HG03095 (cell line): Measurements from ENCODE around the gene SNRPN.
"Not testable (repeated sequence)": the region's sequence is repeated elsewhere in the genome, so short reads cannot be mapped to it uniquely, and the experiment has no call there.

ENCODE experiments used
- ATAC-seq: cut with Tn5 transposase; IDR thresholded peaks from one replicate; pipeline ENCODE4 v1.9.1; 2021; ENCODE audit warnings: moderate library complexity; ENCODE audit not compliant: unreplicated experiment

The SNRPN gene

DNA sequence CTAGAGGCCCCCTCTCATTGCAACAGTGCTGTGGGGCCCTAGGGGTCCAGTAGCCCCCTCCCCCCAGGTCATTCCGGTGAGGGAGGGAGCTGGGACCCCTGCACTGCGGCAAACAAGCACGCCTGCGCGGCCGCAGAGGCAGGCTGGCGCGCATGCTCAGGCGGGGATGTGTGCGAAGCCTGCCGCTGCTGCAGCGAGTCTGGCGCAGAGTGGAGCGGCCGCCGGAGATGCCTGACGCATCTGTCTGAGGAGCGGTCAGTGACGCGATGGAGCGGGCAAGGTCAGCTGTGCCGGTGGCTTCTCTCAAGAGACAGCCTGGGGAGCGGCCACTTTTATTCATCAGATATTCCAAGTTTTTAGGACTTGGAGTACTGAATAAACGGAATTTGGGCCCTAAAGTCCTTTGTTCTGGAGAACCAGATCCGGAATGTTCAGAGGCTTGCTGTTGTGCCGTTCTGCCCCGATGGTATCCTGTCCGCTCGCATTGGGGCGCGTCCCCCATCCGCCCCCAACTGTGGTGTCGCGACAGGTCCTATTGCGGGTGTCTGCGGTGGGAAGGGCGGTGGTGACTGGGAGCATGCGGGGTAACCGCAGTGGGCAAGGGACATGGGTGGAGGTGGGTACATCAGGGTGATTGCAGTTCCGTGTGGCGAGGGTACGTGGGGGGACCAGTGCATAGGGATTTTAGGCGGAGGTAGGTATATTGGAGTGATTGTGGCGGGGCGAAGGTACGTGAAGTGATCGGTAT, at the start of gene SNRPN, which contains the start of gene SNURF:
Gene SNRPN, plus strand, starts transcription at position 205 of the 748 bp plus-strand sequence. CDS start 19,467 bp downstream, outside the sequence.
Gene SNURF, plus strand, starts transcription at position 205 of the 748 bp plus-strand sequence. Its CDS starts 62 bp downstream, at position 267.
- peak; percentile 72 for ATAC-seq

DNA sequence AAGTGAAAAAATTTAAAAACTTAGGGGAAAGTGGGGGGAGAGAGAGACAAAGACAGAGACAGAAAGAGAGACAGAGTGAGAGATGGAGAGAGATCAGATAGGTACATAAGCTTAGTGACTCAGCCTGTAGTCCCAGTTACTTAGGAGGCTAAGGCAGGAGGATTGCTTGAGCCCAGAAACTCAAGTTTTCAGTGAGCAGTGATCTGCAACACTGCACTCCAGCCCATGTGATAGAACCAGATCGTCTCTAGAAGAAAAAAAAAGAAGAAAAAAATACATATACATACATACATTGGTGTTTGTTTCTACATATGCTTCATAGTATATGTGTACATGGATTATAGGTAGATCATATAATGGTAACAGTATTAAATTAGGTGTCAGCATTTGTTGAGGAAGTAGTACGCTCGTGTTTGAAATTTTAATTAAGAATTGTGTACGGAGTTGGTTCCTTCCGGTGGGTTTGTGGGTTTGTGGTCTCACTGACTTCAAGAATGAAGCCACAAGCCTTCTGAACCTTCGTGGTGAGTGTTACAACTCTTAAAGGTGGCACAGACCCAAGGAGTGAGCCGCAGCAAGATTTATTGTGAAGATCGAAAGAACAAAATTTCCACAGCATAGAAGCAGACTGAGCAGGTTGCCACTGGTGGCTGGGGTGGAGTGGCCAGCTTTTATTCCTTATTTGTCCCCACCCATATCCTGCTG, 38.3 kb upstream of the SNRPN start:
- ATAC-seq: no peak

DNA sequence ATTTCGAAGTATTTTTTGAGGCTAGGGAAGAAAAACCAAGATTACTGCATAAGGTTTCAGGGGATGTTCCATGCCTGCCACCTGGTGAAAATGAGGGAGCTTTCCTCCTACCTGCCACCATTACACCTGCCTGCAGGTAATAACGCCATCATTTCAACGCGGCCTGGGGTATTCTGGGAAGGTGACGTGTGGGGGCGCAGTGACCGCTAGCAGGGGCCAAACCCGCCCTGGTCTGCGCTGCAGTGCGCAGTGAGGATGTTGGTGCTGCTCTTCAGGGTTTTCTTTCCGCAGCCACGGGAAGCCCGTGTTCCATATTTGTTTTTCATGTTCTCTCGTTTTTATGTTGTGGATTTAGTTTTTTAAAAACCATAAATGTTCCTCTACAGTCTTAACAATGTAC, 37.4 kb upstream of the SNRPN start:
- ATAC-seq: no peak

DNA sequence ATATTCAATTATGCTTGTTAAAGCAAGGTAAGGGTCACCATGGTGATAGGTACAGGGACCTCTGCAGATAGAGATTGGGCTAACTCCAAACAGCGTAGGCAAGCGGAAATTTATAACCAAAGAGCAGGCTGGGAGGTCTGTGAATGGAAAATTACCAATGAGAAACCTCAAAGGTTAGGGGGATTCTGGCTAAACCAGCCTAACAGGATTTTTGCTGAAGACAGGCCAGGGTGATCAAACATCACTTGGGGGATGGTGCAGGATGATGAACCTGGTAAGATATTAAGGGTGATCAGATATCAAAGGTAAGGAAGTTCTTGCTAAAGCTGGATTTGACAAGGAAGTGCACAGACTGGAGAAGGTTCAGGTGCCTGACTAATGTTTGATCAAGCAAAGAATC, 35.3 kb upstream of the SNRPN start:
- no peak for ATAC-seq

DNA sequence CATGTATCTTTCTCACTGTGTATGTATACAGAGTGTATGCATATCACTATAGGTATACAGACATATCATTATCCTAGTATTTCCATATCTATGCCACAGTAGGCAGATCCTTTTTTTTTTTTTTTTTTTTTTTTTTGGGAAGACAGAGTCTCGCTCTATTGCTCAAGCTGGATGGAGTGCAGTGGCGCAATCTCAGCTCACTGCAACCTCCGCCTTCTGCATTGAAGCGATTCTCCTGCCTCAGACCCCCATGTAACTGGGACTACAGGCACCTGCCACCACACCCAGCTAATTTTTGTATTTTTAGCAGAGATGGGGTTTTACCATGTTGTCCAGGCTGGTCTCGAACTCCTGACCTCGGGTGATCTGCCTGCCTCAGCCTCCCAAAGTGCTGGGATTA, 32.0 kb upstream of the SNRPN start:
- ATAC-seq: not testable (repeated sequence)

DNA sequence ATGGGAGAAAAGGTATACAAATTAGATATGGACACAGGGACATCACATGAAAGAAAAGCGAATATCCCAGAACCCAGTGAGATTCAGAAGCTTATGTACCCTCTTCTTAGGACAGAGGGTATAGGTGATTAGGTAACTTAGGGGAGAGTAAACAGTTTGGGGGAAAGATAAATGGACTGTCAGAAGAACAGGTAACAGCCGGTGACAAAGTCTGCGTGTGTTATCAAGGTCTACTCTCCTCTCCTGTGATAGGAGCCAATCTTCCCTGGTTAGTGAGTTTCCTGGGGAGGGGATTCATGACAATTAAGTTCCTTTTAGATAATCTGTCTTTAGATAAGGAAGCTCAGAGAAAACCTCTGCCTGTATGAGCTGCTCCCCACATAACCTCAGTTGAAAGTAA, 30.6 kb upstream of the SNRPN start:
- no peak for ATAC-seq

DNA sequence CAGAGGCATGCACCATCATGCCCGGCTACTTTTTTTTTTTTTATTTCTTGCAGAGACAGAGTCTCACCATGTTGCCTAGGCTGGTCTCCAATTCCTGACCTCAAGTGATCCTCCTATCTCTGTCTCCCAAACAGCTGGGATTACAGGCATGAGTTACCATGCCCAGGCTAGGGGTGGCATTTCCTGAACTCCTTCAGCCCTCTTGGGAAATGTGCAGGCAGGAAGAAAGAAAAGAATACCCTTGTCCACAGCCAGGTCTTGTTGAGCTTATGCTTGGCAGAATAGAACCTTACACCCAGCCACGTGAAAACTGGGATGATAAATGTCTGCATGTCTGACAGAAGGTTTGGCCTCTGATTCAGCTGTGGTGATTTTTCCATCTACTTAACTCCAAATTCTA, 30.2 kb upstream of the SNRPN start:
- ATAC-seq: no peak

DNA sequence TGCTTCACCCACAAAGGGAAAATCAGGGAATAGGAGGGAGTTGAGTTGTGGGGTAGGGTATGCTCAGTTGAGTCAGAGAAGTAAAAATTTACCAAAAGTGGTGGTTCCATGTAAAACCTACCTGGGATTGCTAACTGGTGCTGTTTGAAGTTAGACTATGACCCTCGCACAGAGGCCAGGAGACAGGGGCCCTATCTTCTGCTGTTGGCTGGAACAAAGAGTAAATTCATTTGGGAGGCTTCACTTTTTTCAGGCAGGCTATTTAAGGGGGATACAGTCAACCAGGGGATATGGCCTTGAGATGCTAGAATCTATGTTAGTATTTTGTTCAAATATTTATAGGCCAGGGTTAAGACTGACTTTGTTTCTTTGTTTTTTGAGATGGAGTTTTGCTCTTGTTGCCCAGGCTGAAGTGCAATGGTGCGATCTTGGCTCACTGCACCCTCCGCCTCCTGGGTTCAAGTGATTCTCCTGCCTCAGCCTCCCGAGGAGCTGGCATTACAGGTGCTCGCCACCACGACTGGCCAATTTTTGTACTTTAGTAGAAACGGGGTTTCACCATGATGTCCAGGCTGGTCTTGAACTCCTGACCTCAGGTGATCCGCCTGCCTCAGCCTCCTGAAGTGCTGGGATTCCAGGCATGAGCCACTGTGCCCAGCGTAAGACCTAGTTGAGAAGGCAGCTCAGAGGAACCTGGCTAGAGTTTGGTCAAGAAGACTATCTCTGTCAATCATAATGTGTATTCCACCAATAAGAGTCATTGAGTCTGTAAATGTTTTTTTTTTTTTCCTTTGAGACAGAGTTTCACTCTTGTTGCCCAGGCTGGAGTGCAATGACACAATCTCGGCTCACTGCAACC, 22.7 kb upstream of the SNRPN start:
- not testable (repeated sequence) for ATAC-seq

DNA sequence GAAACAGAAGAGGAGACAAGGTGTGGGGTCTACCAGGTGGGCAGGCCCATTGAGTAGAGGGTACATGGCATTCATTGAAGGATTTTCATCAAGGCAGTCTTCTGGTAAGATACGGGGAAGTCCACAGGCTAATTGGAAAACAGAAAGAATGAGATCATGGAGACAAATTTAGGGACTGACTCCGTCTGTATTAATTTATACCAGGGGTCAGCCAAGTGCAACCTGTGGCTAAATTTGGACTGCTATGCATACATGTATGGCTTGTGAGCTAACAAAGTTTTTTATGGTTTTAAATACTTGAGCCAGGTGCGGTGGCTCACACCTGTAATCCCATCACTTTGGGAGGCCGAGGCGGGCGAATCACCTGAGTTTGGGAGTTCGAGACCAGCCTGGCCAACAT, 21.1 kb upstream of the SNRPN start:
- no peak for ATAC-seq

DNA sequence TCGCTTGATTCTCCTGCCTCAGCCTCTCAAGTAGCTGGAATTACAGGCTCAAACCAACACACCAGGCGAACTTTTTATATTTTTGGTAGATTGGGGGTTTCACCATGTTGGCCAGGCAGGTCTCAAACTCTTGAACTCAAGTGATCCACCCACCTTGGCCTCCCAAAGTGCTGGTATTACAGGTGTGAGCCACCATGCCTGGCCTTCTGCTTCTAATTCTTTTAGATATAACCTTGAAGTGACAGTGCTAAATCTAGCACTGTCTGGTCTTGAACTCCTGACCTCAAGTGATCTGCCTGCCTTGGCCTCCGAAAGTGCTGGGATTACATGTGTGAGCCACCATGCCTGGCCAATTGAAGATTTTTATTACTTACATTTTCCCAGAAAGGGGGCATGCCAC, 16.6 kb upstream of the SNRPN start:
- ATAC-seq: not testable (repeated sequence)

DNA sequence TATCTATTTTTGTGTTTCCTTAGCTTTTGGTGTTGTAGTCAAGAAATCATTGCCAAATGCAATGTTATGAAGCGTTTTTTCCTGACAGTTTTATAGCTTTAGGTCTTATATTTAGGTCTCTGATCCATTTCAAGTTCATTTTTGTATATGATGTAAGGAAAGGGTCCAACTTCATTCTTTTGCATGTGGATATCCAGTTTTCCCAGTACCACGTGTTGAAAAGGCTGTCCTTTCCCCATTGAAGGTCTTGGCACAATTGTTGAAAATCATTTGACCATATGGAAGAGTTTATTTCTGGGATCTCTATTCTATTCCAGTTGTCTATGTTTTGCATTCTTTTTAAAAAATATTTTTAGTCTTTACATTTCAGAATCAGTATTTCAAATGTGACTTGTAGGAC, 14.6 kb upstream of the SNRPN start:
- no peak for ATAC-seq

DNA sequence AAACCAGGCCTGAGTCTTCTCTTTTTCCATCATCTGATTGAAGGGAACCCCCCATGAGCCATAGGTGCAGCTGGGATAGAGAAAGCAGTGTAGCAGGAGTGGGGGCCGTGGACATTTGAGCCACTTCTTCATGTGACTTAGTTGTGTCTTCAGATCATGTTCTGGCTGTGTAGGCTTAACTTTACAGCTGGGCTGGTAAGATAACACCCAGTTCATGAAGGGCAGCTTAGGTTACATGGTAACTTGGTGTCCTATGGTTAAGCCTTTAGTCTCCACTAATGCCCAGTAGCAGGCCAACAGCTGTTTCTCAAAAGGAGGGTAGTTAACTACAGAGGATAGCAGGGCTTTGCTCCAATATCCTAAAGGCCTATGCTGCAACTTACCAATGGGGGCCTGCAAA, 11.4 kb upstream of the SNRPN start:
- no peak for ATAC-seq

DNA sequence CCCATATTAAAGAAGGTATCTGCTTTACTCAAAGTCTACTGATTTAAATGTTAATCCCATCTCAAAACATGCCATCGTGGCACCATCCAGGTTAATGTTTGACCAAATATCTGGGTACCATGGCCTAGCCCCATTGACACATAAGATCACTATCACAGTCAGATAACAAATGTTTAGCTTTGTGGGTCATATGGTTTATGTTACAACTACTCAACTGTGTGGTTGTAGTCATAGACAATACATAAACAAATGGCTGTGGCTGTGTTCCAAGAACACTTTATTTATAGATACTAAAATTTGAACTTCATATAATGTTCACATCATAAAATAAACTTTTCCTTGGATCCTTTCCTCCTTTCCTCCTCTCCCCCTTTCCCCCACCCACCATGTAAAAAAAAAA, 9.8 kb upstream of the SNRPN start:
- ATAC-seq: no peak

DNA sequence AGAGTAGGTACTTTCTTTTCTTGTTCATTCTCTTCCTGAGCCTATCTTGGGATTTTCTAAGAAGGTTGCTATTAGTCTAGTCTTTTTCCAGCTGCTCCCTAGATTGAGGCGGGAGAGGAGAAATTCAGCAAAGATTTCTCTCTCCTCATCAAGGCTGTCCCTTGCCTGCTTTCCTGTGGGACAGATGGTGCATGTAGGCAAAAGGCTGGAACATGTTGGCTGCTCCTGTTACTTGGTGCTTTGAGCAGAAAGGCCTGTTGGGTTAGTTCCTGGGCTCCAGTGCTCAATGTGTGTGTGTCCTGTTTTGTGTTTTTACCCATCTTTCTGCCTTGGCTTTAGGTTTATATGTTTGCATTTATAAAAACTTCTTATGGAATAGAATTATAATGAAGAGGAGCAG, 9.1 kb upstream of the SNRPN start:
- no peak for ATAC-seq

DNA sequence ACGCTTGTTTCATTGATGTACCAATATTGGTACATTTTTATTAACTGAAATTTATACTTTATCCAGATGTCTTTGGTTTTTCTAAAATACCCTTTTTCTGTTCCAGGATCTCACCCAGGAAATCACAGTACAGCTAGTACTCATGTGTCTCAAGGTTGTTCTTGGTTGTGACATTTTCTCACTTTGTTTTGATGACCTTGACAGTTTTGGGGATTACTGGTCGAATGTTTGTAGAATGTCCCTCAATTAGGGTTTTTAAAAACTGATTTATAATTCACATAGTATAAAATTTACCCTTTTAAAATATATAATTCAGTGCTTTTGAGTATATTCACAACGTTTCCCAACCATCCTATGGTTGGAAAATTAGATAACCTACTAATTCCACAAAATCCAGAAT, 6.3 kb upstream of the SNRPN start:
- ATAC-seq: no peak

DNA sequence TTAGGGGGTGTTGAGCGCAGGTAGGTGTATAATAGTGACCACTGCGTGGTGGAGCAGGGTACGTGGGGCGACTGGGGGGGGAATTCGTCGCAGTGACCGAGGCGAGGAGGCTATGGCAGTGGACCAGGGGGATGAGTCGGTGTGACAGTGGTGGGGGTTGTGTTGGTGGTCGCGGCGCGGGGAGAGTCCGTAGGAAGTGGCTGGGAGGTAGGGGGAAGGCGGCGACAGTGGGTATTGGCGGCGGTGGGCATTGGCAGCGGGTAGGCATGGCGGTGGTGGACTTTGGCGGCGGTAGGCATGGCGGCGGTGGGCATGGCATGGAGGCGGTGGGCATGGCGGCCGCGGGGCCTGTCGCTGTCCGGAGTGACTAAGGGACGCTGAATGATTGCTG, 739 bp downstream of the SNRPN start:
- ATAC-seq: no peak

DNA sequence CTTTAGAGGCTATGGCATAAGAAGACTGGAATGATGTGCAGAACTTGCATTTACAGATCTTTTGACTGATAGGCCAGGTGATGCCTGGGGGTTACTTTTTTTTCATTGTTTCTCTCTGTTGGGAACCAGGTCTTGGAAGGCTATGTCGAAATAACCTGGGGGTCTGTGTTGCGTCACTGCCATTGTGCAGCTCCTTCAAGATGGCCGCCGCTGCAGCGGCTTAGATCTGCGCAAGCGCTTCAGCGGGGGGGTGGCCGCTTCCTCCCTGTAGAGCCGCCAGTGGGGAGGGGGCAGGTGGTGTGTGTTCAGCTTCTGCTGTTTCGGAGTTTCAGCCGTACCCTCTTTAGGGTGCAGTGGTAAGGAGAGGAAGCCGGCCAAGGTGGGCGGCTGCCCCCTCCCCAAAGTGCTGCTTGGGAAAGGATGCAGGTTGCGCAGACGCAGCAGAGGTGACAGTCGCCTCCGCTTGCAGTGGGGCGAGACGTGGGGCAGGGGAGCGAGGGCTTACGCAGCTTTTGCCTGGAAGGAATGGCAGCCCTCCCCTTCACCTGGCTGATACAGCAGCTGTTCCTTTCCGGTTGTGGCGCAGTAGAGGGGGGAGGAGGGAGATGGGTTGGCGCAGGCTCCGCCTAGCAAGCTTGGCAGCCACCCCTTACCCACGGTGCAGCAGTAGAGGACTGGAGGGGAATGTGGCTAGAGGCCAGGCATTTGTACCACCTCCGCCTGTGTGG, 1.5 kb downstream of the SNRPN start:
- peak; percentile 70 for ATAC-seq

DNA sequence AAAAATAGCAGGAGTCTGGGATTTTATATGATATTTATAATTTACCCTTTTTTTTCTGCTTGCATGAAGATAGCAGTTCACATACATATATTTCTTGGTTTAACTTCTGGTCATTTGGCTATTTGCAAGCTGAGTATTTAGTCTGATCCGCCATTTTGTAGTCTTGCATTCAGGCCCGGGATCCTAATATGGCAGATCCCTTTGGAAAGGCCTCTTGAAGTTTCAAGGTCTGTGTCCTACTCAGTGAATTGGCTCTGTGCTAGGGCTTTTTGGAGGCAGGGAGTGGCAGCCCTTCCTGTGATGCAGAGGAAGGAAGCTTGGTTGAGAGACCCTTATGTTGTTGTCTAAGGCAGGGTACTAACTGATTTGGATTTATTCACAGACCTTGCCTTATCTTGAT, 2.9 kb downstream of the SNRPN start:
- ATAC-seq: no peak

DNA sequence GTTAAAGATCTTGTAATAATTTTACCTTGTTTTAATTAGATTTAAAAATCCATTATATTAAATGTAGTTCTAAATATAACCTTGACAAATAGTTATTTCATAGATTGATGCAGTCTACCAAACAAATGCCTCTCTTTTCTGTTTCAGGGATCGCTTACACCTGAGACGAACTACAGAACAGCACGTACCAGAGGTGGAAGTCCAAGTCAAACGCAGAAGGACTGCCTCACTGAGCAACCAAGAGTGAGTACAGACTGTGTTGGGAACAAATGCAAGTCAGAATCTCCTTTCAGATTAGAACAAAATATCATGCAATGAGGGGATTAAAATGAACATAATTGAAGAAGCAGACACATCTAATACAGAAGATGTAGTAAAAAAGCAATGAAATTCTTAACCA, 7.2 kb downstream of the SNRPN start:
- no peak for ATAC-seq

DNA sequence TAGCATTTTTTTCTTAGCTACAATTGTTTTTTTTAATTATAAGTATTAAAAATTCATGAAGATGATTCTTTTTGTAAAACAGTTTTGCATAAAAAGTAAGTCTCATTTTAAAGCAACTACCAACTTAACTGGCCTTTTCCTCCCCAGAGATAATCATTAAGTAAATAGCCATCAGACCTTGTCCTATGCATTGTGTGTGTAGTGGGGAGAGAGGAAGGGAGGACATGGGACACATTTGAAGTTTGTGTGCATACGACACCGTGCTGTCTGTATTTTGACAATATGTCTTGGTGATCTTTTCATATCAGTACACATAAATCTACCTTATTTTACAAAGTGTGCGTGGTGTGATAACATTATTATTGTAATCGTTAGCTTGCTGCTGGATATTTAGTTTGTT, 8.1 kb downstream of the SNRPN start:
- ATAC-seq: no peak
